Measurements from ENCODE around the gene TMEM215. TPM values are rescaled to one million over a fixed set of nuclear protein-coding genes. Genes with fewer than 3 reads are reported as not detected.

TMEM215 gene
- total RNA-seq, 2 donors from 2014 or later = 0.09 to 0.13 TPM

DNA sequence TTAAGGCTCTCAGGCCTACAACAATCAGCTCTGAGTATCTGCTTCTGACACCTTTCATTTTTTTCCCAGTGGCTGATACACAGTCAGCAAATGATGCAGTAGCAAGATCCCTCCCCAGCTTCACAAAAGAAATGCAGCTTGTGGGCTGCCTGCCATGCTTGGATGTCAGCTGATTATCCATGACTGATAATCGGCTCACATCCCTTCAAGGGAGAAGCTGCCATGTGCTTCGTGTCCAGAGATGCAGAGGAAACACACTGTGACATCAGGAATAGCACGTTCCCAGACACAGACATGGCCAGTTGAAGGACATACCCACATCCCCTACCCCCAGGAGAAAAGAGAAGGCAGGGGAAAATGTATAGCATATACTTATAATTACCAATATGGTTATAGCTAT lies 27.9 kb downstream of the TMEM215 start:
- 83 to 92% methylated on average over 2 to 3 of the region's 3 CpGs for WGBS, 2 experiments (ENCODE audit: insufficient coverage in 1 of 2, insufficient read length in 1 of 2)
- no peak for DNase-seq
- H3K36me3 Mint-ChIP-seq (ENCODE audit: low read depth) = no peaks in the 10 kb centered on the region

DNA sequence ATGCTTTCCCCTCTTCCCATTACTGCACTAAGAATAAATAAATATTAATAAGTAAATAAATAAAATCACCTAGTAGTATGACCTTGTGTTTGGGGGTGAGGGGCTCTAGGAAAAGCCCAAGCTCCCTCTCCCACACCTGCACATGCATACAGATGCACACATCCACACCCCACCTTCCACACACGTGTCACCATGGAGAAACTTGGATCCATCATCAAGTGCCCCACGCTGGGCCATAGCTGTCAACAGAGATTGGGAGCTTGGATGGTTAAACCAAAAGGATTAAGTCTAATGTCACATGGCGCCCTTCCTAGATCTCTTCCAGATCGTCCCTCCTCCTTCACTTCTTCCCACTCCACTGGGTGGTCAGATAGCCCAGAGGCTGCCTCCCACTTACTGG lies 37.0 kb downstream of the TMEM215 start:
- TF ChIP-seq, protein P1, sequence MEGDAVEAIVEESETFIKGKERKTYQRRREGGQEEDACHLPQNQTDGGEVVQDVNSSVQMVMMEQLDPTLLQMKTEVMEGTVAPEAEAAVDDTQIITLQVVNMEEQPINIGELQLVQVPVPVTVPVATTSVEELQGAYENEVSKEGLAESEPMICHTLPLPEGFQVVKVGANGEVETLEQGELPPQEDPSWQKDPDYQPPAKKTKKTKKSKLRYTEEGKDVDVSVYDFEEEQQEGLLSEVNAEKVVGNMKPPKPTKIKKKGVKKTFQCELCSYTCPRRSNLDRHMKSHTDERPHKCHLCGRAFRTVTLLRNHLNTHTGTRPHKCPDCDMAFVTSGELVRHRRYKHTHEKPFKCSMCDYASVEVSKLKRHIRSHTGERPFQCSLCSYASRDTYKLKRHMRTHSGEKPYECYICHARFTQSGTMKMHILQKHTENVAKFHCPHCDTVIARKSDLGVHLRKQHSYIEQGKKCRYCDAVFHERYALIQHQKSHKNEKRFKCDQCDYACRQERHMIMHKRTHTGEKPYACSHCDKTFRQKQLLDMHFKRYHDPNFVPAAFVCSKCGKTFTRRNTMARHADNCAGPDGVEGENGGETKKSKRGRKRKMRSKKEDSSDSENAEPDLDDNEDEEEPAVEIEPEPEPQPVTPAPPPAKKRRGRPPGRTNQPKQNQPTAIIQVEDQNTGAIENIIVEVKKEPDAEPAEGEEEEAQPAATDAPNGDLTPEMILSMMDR (conservative IDR thresholded peaks at IDR 0.05) = no peak
- Mint-ChIP-seq H3K27me3 (ENCODE audit: insufficient read depth) (peaks cover 52% of the 10 kb centered on the region), H3K4me3 (no peak overlapping the region)

More for the DNA sequence above, 27.9 kb downstream of the TMEM215 start:
- H3K9me3 Mint-ChIP-seq = peaks cover 21% of the 10 kb centered on the region
- TF ChIP-seq, protein P1 (conservative IDR thresholded peaks at IDR 0.05) = no peak
- H3K4me3 ChIP-seq (ENCODE audit: low read length) = no peak overlapping the region
- no peak overlapping the region for H3K27ac ChIP-seq (ENCODE audit: low read depth, low read length)
- H3K4me1 ChIP-seq (ENCODE audit: control insufficient read depth, insufficient read depth, low read length) = peaks cover 8% of the 10 kb centered on the region
- no peak overlapping the region for H3K27ac Mint-ChIP-seq
- no peak overlapping the region for H3K9ac ChIP-seq (ENCODE audit: extremely low read depth, low read length, poor library complexity, severe bottlenecking)
- H3K4me1 Mint-ChIP-seq = peaks cover 7% of the 10 kb centered on the region
- peaks cover 26% of the 10 kb centered on the region for H3K9me3 ChIP-seq (ENCODE audit: control insufficient read depth, low read length)
- H3K36me3 ChIP-seq (ENCODE audit: control insufficient read depth, insufficient read depth, low read length) = no peaks in the 10 kb centered on the region
- peaks cover 51% of the 10 kb centered on the region for H3K27me3 Mint-ChIP-seq (ENCODE audit: insufficient read depth)
- no peak overlapping the region for H3K4me3 Mint-ChIP-seq
- H3K27me3 ChIP-seq (ENCODE audit: control insufficient read depth, insufficient read depth, low read length, poor library complexity, severe bottlenecking) = peaks cover 47% of the 10 kb centered on the region

DNA sequence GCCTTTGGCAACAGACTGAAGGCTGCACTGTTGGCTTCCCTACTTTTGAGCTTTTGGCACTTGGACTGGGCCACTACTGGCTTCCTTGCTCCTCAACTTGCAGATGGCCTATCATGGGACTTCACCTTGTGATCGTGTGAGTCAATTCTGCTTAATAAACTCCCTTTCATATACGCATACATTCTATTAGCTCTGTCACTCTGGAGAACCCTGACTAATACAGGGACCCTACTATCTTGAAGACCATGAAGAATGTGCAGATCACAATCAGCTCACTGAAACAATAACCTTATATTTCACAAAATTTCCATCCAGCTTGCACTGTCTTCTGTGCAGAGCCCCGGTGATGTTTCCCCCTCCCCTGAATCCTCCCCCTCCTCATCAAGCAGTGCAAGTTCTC lies 39.8 kb downstream of the TMEM215 start:
- peaks cover 10% of the 10 kb centered on the region for H3K4me1 Mint-ChIP-seq
- no peak overlapping the region for H3K27ac ChIP-seq (ENCODE audit: low read depth, low read length)
- no peaks in the 10 kb centered on the region for H3K36me3 Mint-ChIP-seq (ENCODE audit: low read depth)
- DNase-seq = no peak
- TF ChIP-seq, protein P1 (conservative IDR thresholded peaks at IDR 0.05) = no peak
- WGBS, 2 experiments (ENCODE audit: insufficient coverage in 1 of 2, insufficient read length in 1 of 2) = 93 to 94% methylated on average over 2 to 3 of the region's 3 CpGs
- H3K9me3 ChIP-seq (ENCODE audit: control insufficient read depth, low read length) = peaks cover 5% of the 10 kb centered on the region
- no peak overlapping the region for H3K9ac ChIP-seq (ENCODE audit: extremely low read depth, low read length, poor library complexity, severe bottlenecking)
- no peaks in the 10 kb centered on the region for H3K9me3 Mint-ChIP-seq
- no peak overlapping the region for H3K4me3 ChIP-seq (ENCODE audit: low read length)
- peaks cover 42% of the 10 kb centered on the region for H3K27me3 Mint-ChIP-seq (ENCODE audit: insufficient read depth)
- no peak overlapping the region for H3K27ac Mint-ChIP-seq
- H3K4me1 ChIP-seq (ENCODE audit: control insufficient read depth, insufficient read depth, low read length) = no peaks in the 10 kb centered on the region
- no peaks in the 10 kb centered on the region for H3K36me3 ChIP-seq (ENCODE audit: control insufficient read depth, insufficient read depth, low read length)
- no peak overlapping the region for H3K4me3 Mint-ChIP-seq
- peaks cover 65% of the 10 kb centered on the region for H3K27me3 ChIP-seq (ENCODE audit: control insufficient read depth, insufficient read depth, low read length, poor library complexity, severe bottlenecking)

More for the DNA sequence above, 37.0 kb downstream of the TMEM215 start:
- no peak overlapping the region for H3K27ac ChIP-seq (ENCODE audit: low read depth, low read length)
- no peaks in the 10 kb centered on the region for H3K9me3 ChIP-seq (ENCODE audit: control insufficient read depth, low read length)
- no peak overlapping the region for H3K4me3 ChIP-seq (ENCODE audit: low read length)
- H3K4me1 ChIP-seq (ENCODE audit: control insufficient read depth, insufficient read depth, low read length) = no peaks in the 10 kb centered on the region
- 80% methylated on average over 4 of the region's 4 CpGs; no CpG with 5 or more reads in 1 of the 2 experiments for WGBS, 2 experiments (ENCODE audit: insufficient coverage in 1 of 2, insufficient read length in 1 of 2)
- peaks cover 80% of the 10 kb centered on the region for H3K27me3 ChIP-seq (ENCODE audit: control insufficient read depth, insufficient read depth, low read length, poor library complexity, severe bottlenecking)
- H3K9ac ChIP-seq (ENCODE audit: extremely low read depth, low read length, poor library complexity, severe bottlenecking) = no peak overlapping the region
- H3K36me3 ChIP-seq (ENCODE audit: control insufficient read depth, insufficient read depth, low read length) = no peaks in the 10 kb centered on the region
- H3K27ac Mint-ChIP-seq = no peak overlapping the region
- no peaks in the 10 kb centered on the region for H3K36me3 Mint-ChIP-seq (ENCODE audit: low read depth)
- peaks cover 4% of the 10 kb centered on the region for H3K4me1 Mint-ChIP-seq
- H3K9me3 Mint-ChIP-seq = no peaks in the 10 kb centered on the region
- DNase-seq = no peak
